ENCODE results near the gene ALOX15.
"Not testable (repeated sequence)": the region's sequence is repeated elsewhere in the genome, so short reads cannot be mapped to it uniquely, and the experiment has no call there.

Gene ALOX15

GRCh38 chr17:4641297-4642195, at the start of gene ALOX15:
Gene ALOX15 (minus strand): TSS chr17:4641678. CDS start chr17:4641651, 27 bp downstream.
- DNase-seq (ENCODE audit: low read depth): no peak

- no peak for DNase-seq (ENCODE audit: low read depth)
Measured at GRCh38 chr17:4690745-4691144, 49.3 kb upstream of the ALOX15 start.

GRCh38 chr17:4689872-4690271, 48.4 kb upstream of the ALOX15 start:
- not testable (repeated sequence) for DNase-seq (ENCODE audit: low read depth)

- DNase-seq (ENCODE audit: low read depth): not testable (repeated sequence)
Measured at GRCh38 chr17:4683739-4684138, 42.3 kb upstream of the ALOX15 start.

- no peak for DNase-seq (ENCODE audit: low read depth)
Measured at GRCh38 chr17:4679658-4680057, 38.2 kb upstream of the ALOX15 start.

GRCh38 chr17:4678448-4679026, 37.1 kb upstream of the ALOX15 start:
- no peak for DNase-seq (ENCODE audit: low read depth)

GRCh38 chr17:4676791-4677190, 35.3 kb upstream of the ALOX15 start:
- DNase-seq (ENCODE audit: low read depth): no peak

- DNase-seq (ENCODE audit: low read depth): no peak
Measured at GRCh38 chr17:4675791-4676190, 34.3 kb upstream of the ALOX15 start.

GRCh38 chr17:4674685-4674998, 33.2 kb upstream of the ALOX15 start:
- no peak for DNase-seq (ENCODE audit: low read depth)

- no peak for DNase-seq (ENCODE audit: low read depth)
Measured at GRCh38 chr17:4673986-4674684, 32.7 kb upstream of the ALOX15 start.

GRCh38 chr17:4673169-4673568, 31.7 kb upstream of the ALOX15 start:
- DNase-seq (ENCODE audit: low read depth): no peak

- DNase-seq (ENCODE audit: low read depth): no peak
Measured at GRCh38 chr17:4672751-4673150, 31.3 kb upstream of the ALOX15 start.

GRCh38 chr17:4672055-4672630, 30.7 kb upstream of the ALOX15 start:
- no peak for DNase-seq (ENCODE audit: low read depth)

- no peak for DNase-seq (ENCODE audit: low read depth)
Measured at GRCh38 chr17:4667166-4667565, 25.7 kb upstream of the ALOX15 start.

- no peak for DNase-seq (ENCODE audit: low read depth)
Measured at GRCh38 chr17:4666296-4666695, 24.8 kb upstream of the ALOX15 start.

GRCh38 chr17:4665027-4665426, 23.5 kb upstream of the ALOX15 start:
- no peak for DNase-seq (ENCODE audit: low read depth)

GRCh38 chr17:4664230-4664629, 22.8 kb upstream of the ALOX15 start:
- DNase-seq (ENCODE audit: low read depth): no peak

- DNase-seq (ENCODE audit: low read depth): no peak
Measured at GRCh38 chr17:4663711-4664110, 22.2 kb upstream of the ALOX15 start.

GRCh38 chr17:4658478-4659305, 17.2 kb upstream of the ALOX15 start:
- no peak for DNase-seq (ENCODE audit: low read depth)

GRCh38 chr17:4657678-4658077, 16.2 kb upstream of the ALOX15 start:
- no peak for DNase-seq (ENCODE audit: low read depth)

- DNase-seq (ENCODE audit: low read depth): not testable (repeated sequence)
Measured at GRCh38 chr17:4655933-4656332, 14.5 kb upstream of the ALOX15 start.

GRCh38 chr17:4652997-4653396, 11.5 kb upstream of the ALOX15 start:
- no peak for DNase-seq (ENCODE audit: low read depth)

Data from stimulated activated CD4-positive, alpha-beta T cell treated with anti-CD3 and anti-CD28 coated beads, Interleukin-2, amount 100 ng/mL, for 4 hours (primary cell).